CD4-positive, alpha-beta T cell (primary cell): Measurements from ENCODE around the gene CDC25B. TPM values are rescaled to one million over a fixed set of nuclear protein-coding genes. Genes with fewer than 3 reads are reported as not detected.

Experiments
- ATAC-seq: fragments of 200-7000 bp; cut with Tn5 transposase; one replicate; pipeline ENCODE4 v1.10.0; 2022; ENCODE audit warnings: mild to moderate bottlenecking; ENCODE audit not compliant: poor library complexity
- CTCF ChIA-PET: fragments of 350-600 bp; sonication (Branson Sonifier 250); formaldehyde crosslinking; loops from one replicate; lab custom pipeline; 2021; ENCODE audit warnings: antibody characterized with exemption, inconsistent platforms; lab: Charles Lee
- POLR2A ChIA-PET: fragments of 350-600 bp; sonication (Branson Sonifier 250); formaldehyde crosslinking; loops from one replicate; lab custom pipeline; 2021; ENCODE audit warnings: antibody characterized with exemption, inconsistent platforms; lab: Charles Lee
- DNase-seq, 14 experiments: peaks; one replicate each; pipeline ENCODE4 v3.0.0-alpha.2; 2013 to 2020; ENCODE audit warnings: mixed read lengths in 2 of 14
- H3K27ac ChIP-seq, 2 donors: one replicate each; pipeline versions ENCODE4 v1.5.1 to v1.7.0; 2013; ENCODE audit warnings: low read length in 2 of 2, low read depth in 1 of 2, mild to moderate bottlenecking in 1 of 2
- H3K27me3 ChIP-seq, 2 experiments: 1 replicate in 1 of 2; 2 replicates in 1 of 2; pipeline versions ENCODE4 v1.6.1 to v1.7.0; 2013; ENCODE audit warnings: low read length in 2 of 2, control low read depth in 1 of 2, mild to moderate bottlenecking in 1 of 2, moderate library complexity in 1 of 2; ENCODE audit not compliant: insufficient read depth in 2 of 2, control insufficient read depth in 1 of 2
- H3K36me3 ChIP-seq: one replicate; pipeline ENCODE4 v1.6.1; 2013; ENCODE audit warnings: low read length, control low read depth; ENCODE audit not compliant: insufficient read depth
- H3K4me1 ChIP-seq: one replicate; pipeline ENCODE4 v1.6.1; 2013; ENCODE audit warnings: low read length, control low read depth; ENCODE audit not compliant: insufficient read depth
- H3K4me3 ChIP-seq: one replicate; pipeline ENCODE4 v1.5.1; 2013; ENCODE audit warnings: mild to moderate bottlenecking, low read length, moderate library complexity
- H3K9me3 ChIP-seq, 2 experiments: 1 replicate in 1 of 2; 2 replicates in 1 of 2; pipeline versions ENCODE4 v1.6.1 to v1.7.0; 2013; ENCODE audit warnings: low read length in 2 of 2, mild to moderate bottlenecking in 2 of 2, control low read depth in 1 of 2, moderate library complexity in 1 of 2; ENCODE audit not compliant: control insufficient read depth in 1 of 2, insufficient read depth in 1 of 2
- H3K27ac Mint-ChIP-seq: one replicate; pipeline ENCODE4 v1.8.0; 2020; ENCODE audit warnings: mixed read lengths
- H3K27me3 Mint-ChIP-seq: one replicate; pipeline ENCODE4 v1.8.0; 2021; ENCODE audit warnings: mixed read lengths
- H3K36me3 Mint-ChIP-seq: one replicate; pipeline ENCODE4 v1.8.0; 2021; ENCODE audit warnings: low read depth, mixed read lengths
- H3K4me1 Mint-ChIP-seq: one replicate; pipeline ENCODE4 v1.8.0; 2021; ENCODE audit warnings: low read depth, mixed read lengths
- H3K4me3 Mint-ChIP-seq: one replicate; pipeline ENCODE4 v1.8.0; 2020; ENCODE audit warnings: mild to moderate bottlenecking, mixed read lengths
- H3K9me3 Mint-ChIP-seq: one replicate; pipeline ENCODE4 v1.8.0; 2020; ENCODE audit warnings: mixed read lengths
- CTCF ChIP-seq: fragments of 200-600 bp; IDR thresholded peaks from one replicate; pipeline ENCODE4 v1.8.0; 2022; ENCODE audit warnings: antibody characterized with exemption, mild to moderate bottlenecking
- intact Hi-C, 2 experiments: fragments of 100-400 bp; cut with DNase I in 1 of 2; cut with micrococcal nuclease in 1 of 2; formaldehyde crosslinking; loops; one replicate each; pipeline versions ENCODE4 v1.15.1 to v1.9.0; 2023 to 2025; cut with DNase I, micrococcal nuclease
- total RNA-seq, 174 experiments: library from RNA in 2 of 174; stranded (reverse) in 2 of 174; gene quantifications; one replicate each; pipeline ENCODE4 v1.2.3 and lab custom pipeline; 2021 to 2026

Gene CDC25B
- total RNA-seq, 2 experiments from 2014 or later = 144 TPM

- DNase-seq = no peak
- H3K9me3 ChIP-seq = no peaks in the 10 kb centered on the region
- Mint-ChIP-seq H3K27ac (no peak overlapping the region), H3K4me1 (peaks cover 14% of the 10 kb centered on the region), H3K27me3 (no peaks in the 10 kb centered on the region), H3K4me3 (no peak overlapping the region), H3K9me3 (no peaks in the 10 kb centered on the region), H3K36me3 (peaks cover 22% of the 10 kb centered on the region)
- H3K4me1 ChIP-seq = peaks cover 9% of the 10 kb centered on the region
- peaks cover 8% of the 10 kb centered on the region for H3K36me3 ChIP-seq
- ATAC-seq = no peak
- no peak for TF ChIP-seq CTCF
- ChIA-PET CTCF (interaction anchor here (1.4 kb wide), 1 partner anchor 99 kb away, joined by 5 read pairs; no protein-coding TSS in a partner anchor), POLR2A (no interaction called here)
- H3K4me3 ChIP-seq = no peak overlapping the region
- no peak overlapping the region for H3K27ac ChIP-seq
- intact Hi-C loops = loop anchor here in 1 of 2 experiments (2.0 kb wide), 1 partner anchor 329 kb away; no protein-coding TSS in a partner anchor
- H3K27me3 ChIP-seq = no peaks in the 10 kb centered on the region
Observed at GRCh38 chr20:3755814-3756480, 40.2 kb upstream of the CDC25B start.

- no peak for ATAC-seq
- Histone ChIP-seq H3K27ac (no peak overlapping the region), H3K4me1 (peaks cover 7% of the 10 kb centered on the region), H3K9me3 (no peaks in the 10 kb centered on the region), H3K4me3 (no peak overlapping the region), H3K27me3 (no peaks in the 10 kb centered on the region), H3K36me3 (peaks cover 8% of the 10 kb centered on the region)
- H3K9me3 Mint-ChIP-seq = no peaks in the 10 kb centered on the region
- H3K4me3 Mint-ChIP-seq = no peak overlapping the region
- peaks cover 11% of the 10 kb centered on the region for H3K4me1 Mint-ChIP-seq
- no peak overlapping the region for H3K27ac Mint-ChIP-seq
- DNase-seq = no peak
- intact Hi-C loops = no loop called here
- peaks cover 22% of the 10 kb centered on the region for H3K36me3 Mint-ChIP-seq
- no peak for TF ChIP-seq CTCF
- H3K27me3 Mint-ChIP-seq = no peaks in the 10 kb centered on the region
- POLR2A ChIA-PET = interaction anchor here (0.5 to 1.8 kb wide), 2 partner anchors 10 to 202 kb away, joined by 3 to 5 read pairs; partner anchors contain the start of gene ADISSP
- CTCF ChIA-PET = no interaction called here
Observed at GRCh38 chr20:3757268-3757667, 38.8 kb upstream of the CDC25B start.

- CTCF ChIA-PET = no interaction called here
- Mint-ChIP-seq H3K36me3 (peaks cover 19% of the 10 kb centered on the region), H3K9me3 (no peaks in the 10 kb centered on the region), H3K27me3 (no peaks in the 10 kb centered on the region), H3K4me3 (no peak overlapping the region), H3K4me1 (no peaks in the 10 kb centered on the region), H3K27ac (no peak overlapping the region)
- H3K36me3 ChIP-seq = peaks cover 8% of the 10 kb centered on the region
- ATAC-seq (no peak), DNase-seq (no peak)
- intact Hi-C loops = no loop called here
- H3K27ac ChIP-seq = no peak overlapping the region
- no peaks in the 10 kb centered on the region for H3K4me1 ChIP-seq
- H3K4me3 ChIP-seq = no peak overlapping the region
- POLR2A ChIA-PET = interaction anchor here (0.7 to 1.8 kb wide), 2 partner anchors 9 to 97 kb away, joined by 3 to 5 read pairs; partner anchors contain the start of gene ADISSP
- H3K27me3 ChIP-seq = no peaks in the 10 kb centered on the region
- no peak for TF ChIP-seq CTCF
- H3K9me3 ChIP-seq = no peaks in the 10 kb centered on the region
Observed at GRCh38 chr20:3758566-3758965, 37.5 kb upstream of the CDC25B start.
